HCT116 (cell line): ENCODE results near the gene NFAT5.

Source experiments
- POLR2A ChIP-seq: IDR thresholded peaks from 2 replicates; pipeline ENCODE4 v1.7.0; 2011; ENCODE audit warnings: borderline replicate concordance; ENCODE audit not compliant: insufficient read depth, insufficient read length; ENCODE audit errors: extremely low read depth
- TF ChIP-seq, protein P1 (sequence below), 3 experiments: fragments of 200-600 bp in 1 of 3; sonication (generic) in 1 of 3; IDR thresholded peaks in 2 of 3; conservative IDR thresholded peaks in 1 of 3; 2 replicates each; pipeline ENCODE4 v1.5.1; 2012 to 2017; ENCODE audit warnings: low read depth in 2 of 3, low read length in 2 of 3, antibody characterized with exemption in 1 of 3, borderline replicate concordance in 1 of 3, control low read depth in 1 of 3, mild to moderate bottlenecking in 1 of 3, mixed read lengths in 1 of 3, mixed run types in 1 of 3, moderate library complexity in 1 of 3; ENCODE audit not compliant: insufficient read depth in 1 of 3

DNA sequence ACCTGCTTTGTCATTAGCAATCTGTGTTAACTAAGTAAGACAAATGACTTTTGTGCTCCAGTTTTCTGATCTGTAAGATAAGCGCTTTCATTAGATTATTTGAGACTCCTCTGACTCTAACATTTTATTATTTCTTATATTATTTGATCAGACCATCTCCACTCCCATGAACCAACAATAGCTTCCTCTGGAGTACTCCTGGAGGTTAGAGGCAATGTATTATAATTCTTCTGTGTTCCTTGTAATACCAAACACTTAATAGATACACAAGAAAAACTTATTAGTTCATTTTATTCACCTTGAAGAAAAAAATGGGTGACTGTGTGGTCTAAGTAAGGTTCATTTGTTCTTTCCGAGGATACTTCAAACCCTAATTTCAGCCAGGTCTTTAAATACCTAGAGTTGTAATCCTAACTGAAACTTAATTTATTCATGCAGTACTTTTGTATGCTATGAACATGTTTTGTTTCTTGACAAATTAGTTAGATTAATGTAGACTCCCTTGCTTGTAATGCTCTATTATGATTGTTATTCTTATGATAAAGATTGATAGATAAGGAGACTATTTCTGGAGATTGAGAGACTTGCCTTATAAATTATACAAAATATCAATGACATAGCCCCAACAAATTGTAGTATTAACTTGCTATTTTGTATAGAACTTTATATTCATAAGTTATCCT is 106.7 kb downstream of the NFAT5 start:
- no peak for TF ChIP-seq POLR2A
- TF ChIP-seq, protein P1, sequence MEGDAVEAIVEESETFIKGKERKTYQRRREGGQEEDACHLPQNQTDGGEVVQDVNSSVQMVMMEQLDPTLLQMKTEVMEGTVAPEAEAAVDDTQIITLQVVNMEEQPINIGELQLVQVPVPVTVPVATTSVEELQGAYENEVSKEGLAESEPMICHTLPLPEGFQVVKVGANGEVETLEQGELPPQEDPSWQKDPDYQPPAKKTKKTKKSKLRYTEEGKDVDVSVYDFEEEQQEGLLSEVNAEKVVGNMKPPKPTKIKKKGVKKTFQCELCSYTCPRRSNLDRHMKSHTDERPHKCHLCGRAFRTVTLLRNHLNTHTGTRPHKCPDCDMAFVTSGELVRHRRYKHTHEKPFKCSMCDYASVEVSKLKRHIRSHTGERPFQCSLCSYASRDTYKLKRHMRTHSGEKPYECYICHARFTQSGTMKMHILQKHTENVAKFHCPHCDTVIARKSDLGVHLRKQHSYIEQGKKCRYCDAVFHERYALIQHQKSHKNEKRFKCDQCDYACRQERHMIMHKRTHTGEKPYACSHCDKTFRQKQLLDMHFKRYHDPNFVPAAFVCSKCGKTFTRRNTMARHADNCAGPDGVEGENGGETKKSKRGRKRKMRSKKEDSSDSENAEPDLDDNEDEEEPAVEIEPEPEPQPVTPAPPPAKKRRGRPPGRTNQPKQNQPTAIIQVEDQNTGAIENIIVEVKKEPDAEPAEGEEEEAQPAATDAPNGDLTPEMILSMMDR (IDR thresholded peaks at IDR 0.05 in 2 of 3, conservative IDR thresholded peaks at IDR 0.05 in 1 of 3; ENCODE audit: borderline replicate concordance in 1 of 3, insufficient read depth in 1 of 3, low read depth in 2 of 3, low read length in 2 of 3): no peak
